ES-I3 (cell line): Measurements from ENCODE around the gene FAF2.
"Not testable (repeated sequence)": the region's sequence is repeated elsewhere in the genome, so short reads cannot be mapped to it uniquely, and the experiment has no call there.

Experiments
- H3K36me3 ChIP-seq: 2 replicates; pipeline ENCODE4 v1.6.1; 2013; ENCODE audit warnings: mild to moderate bottlenecking, low read length, control low read depth, moderate library complexity; ENCODE audit not compliant: insufficient read depth
- H3K4me1 ChIP-seq: 2 replicates; pipeline ENCODE4 v1.6.1; 2013; ENCODE audit warnings: mild to moderate bottlenecking, control low read depth, low read length; ENCODE audit not compliant: insufficient read depth
- H3K9ac ChIP-seq: 2 replicates; pipeline ENCODE4 v1.6.1; 2013; ENCODE audit warnings: low read depth, mild to moderate bottlenecking, low read length, moderate library complexity
- H3K9me3 ChIP-seq: 2 replicates; pipeline ENCODE4 v1.6.1; 2013; ENCODE audit warnings: mild to moderate bottlenecking, low read length, moderate library complexity; ENCODE audit not compliant: control insufficient read depth, insufficient read depth

Gene FAF2

DNA sequence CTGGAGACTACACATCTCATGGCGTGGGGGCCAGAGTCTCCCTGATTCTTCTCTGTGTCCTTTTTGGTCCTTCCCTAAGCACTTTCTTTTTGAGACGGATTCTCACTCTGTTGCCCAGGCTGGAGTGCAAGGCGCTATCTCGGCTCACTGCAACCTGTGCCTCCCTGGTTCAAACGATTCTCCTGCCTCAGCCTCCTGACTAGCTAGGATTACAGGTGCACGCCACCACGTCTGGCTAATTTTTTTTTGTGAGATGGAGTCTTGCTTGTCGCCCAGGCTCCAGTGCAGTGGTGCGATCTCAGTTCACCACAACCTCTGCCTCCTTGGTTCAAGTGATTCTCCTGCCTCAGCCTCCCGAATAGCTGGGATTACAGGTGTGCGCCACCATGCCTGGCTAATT is 102.8 kb downstream of the FAF2 start:
- H3K9me3 ChIP-seq, H3K9ac ChIP-seq, H3K36me3 ChIP-seq: not testable (repeated sequence)
- peaks cover 12% of the 10 kb centered on the region for H3K4me1 ChIP-seq

GRCh38 chr5:176552332-176552869 is 104.2 kb downstream of the FAF2 start:
- no peaks in the 10 kb centered on the region for H3K36me3 ChIP-seq
- H3K9ac ChIP-seq = no peak overlapping the region
- no peaks in the 10 kb centered on the region for H3K9me3 ChIP-seq
- peaks cover 12% of the 10 kb centered on the region for H3K4me1 ChIP-seq

- Histone ChIP-seq H3K36me3 (no peaks in the 10 kb centered on the region), H3K9ac (no peak overlapping the region), H3K9me3 (no peaks in the 10 kb centered on the region), H3K4me1 (peaks cover 12% of the 10 kb centered on the region)
Measured at GRCh38 chr5:176553260-176554085, 105.3 kb downstream of the FAF2 start.

DNA sequence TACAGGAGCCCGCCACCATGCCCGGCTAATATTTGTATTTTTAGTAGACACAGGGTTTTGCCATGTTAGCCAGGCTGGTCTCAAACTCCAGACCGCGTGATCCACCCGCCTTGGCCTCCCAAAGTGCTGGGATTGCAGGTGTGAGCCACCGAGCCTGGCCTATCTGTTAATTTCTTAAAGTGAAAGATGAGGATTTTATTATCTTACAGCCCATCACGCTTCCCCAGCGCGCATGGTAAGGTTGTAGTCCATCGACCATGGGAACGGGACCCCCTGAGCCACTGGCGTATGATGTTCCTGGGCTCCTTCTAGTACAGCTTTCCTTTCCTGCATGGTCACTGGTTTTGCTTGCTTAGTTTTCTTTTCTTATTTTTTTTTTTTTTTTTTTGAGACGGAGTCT is 109.7 kb downstream of the FAF2 start:
- no peak overlapping the region for H3K9ac ChIP-seq
- H3K36me3 ChIP-seq = no peaks in the 10 kb centered on the region
- H3K4me1 ChIP-seq = peaks cover 12% of the 10 kb centered on the region
- no peaks in the 10 kb centered on the region for H3K9me3 ChIP-seq
